RWPE1 (cell line): ENCODE measurements around the gene KDM7A.
"Not testable (repeated sequence)": the region's sequence is repeated elsewhere in the genome, so short reads cannot be mapped to it uniquely, and the experiment has no call there.

Experiments
- CTCF ChIA-PET: fragments of 350-600 bp; sonication (Branson Sonifier 250); formaldehyde crosslinking; extraction: SDS; loops from one replicate; lab custom pipeline; 2021; lab: Yijun Ruan, JAX
- POLR2A ChIA-PET: fragments of 400-600 bp; formaldehyde crosslinking; extraction: SDS; loops from one replicate; lab custom pipeline; 2020; ENCODE audit warnings: antibody characterized with exemption; ENCODE audit not compliant: low non-redundant PET; lab: Yijun Ruan, JAX
- DNase-seq: peaks from one replicate; pipeline ENCODE4 v3.0.0; 2012; ENCODE audit warnings: low spot score
- H3K27ac ChIP-seq: fragments of 450-650 bp; 2 replicates; pipeline ENCODE4 v1.5.1; 2017
- CTCF ChIP-seq: fragments of 450-650 bp; conservative IDR thresholded peaks from 2 replicates; pipeline ENCODE4 v1.5.1; 2017; ENCODE audit warnings: low read depth, mild to moderate bottlenecking

The KDM7A gene

GRCh38 chr7:140134039-140134438 is 42.7 kb downstream of the KDM7A start:
- DNase-seq: no peak
- no peak for TF ChIP-seq CTCF
- ChIA-PET CTCF (no interaction called here), POLR2A (no interaction called here)
- H3K27ac ChIP-seq: no peak overlapping the region

DNA sequence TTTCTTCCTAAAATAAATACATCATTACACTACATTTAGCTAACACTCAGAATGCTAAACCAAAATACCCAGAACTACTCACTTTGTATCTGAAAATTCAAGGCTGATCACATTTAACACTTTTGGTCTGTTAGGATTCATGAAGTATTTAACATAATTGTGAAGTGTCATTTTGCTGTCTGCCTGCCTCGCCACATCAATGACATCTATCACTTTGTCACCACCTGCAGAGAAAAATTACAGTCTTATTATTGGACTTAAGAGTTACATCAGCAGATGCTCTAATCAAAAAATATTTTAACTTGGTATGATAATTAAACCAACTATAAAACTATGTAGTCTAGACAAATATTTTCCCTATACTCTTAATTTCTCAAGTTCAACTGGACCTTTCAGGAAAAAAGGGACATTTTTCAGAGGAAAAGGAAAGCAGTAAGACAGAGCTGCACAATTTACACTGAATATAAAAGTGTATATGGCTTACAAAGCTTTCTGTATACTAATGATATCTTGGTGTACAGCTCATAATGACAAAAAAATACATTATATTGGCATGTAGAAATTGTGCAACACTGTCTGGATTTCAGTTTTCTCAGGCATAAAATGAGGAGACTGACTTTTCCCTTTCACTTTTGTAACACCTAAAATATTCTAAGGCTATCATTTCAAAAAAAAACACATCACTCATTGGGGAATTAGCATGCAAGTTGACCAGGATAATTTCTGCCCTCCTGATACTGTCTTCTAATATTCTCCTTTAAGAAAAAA is 49.2 kb downstream of the KDM7A start:
- POLR2A ChIA-PET: no interaction called here
- DNase-seq: no peak
- no peak overlapping the region for H3K27ac ChIP-seq
- no peak for TF ChIP-seq CTCF
- CTCF ChIA-PET: interaction anchor here (0.7 kb wide), 1 partner anchor 97 kb away, joined by 5 read pairs; no protein-coding TSS in a partner anchor

DNA sequence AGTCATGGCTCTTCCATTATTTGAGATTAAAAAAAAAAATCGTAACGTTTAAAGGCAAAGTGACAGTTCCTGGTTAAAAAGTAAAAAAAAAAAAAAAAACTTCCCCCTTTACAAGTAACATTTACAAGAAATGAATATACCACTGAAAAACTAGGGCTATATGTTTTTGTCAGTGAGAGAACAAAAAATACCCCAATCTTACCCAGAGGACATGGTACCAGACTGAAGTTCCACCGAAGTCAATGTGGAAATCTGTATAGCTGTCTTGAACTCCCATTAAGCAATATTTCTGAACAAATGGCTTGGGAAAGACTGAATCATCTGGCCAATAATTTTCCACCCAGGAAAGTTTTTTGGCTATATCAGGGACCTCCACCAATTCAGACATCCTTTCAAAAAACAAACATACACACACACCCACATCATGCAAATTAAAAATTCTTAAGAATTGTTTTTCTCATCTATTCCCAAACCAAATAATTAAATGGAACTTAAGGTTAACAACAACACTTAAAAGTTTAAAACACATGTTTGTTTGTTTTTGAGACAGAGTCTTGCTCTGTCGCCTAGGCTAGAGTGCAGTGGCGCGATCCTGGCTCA is 50.2 kb downstream of the KDM7A start:
- ChIA-PET CTCF (no interaction called here), POLR2A (no interaction called here)
- DNase-seq: no peak
- TF ChIP-seq CTCF: no peak
- no peak overlapping the region for H3K27ac ChIP-seq

DNA sequence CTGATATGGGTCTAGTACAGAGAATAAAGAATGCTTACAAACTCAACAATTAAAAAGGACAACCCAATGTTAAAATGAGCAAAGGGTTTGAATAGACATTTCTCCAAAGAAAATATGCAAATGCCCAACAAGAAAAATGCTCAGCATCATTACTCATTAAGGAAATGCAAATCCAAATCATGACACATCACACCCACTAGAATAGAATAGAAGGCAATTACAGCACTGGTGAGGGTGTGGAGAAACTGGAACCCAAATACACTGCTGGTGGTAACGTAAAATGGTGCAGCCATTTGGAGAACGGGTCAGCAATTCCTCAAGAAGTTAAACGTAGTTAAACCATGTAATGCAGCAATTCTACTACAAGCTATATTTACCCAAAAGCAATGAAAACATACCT is 53.8 kb downstream of the KDM7A start:
- DNase-seq: no peak
- no peak overlapping the region for H3K27ac ChIP-seq
- POLR2A ChIA-PET: no interaction called here
- CTCF ChIA-PET: no interaction called here
- no peak for TF ChIP-seq CTCF

DNA sequence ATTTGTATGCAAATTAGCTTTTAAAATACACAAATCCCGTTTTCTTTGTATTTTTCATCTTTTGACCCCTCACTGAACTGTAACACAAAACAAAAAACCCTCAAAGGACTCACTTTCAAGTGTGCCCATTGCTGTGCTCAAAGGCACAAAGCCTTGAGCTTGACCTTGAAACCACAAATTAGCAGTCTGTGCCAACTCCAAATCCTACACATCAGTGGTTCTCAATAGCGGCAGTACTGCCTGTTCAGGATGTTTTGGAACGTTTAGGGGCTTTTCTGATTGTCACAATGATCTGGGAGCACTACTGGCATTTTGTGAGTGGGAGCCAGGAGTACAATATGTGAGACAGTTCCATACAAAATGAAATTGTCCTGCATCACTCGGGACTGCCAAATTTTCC is 55.5 kb downstream of the KDM7A start:
- POLR2A ChIA-PET: no interaction called here
- no peak for TF ChIP-seq CTCF
- DNase-seq: no peak
- H3K27ac ChIP-seq: no peak overlapping the region
- CTCF ChIA-PET: no interaction called here

DNA sequence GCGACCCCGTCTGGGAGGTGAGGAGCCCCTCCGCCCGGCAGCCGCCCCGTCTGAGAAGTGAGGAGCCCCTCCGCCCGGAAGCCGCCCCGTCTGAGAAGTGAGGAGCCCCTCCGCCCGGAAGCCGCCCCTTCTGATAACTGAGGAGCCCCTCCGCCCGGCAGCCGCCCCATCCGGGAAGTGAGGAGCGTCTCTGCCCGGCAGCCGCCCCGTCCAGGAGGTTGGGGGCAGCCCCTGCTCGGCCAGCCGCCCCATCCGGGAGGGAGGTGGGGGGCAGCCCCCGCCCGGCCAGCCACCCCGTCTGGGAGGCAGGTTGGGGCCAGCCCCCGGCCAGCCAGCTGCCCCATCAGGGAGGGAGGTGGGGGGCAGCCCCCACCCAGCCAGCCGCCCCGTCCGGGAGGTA is 62.0 kb downstream of the KDM7A start:
- POLR2A ChIA-PET, H3K27ac ChIP-seq, DNase-seq, CTCF ChIA-PET: not testable (repeated sequence)

DNA sequence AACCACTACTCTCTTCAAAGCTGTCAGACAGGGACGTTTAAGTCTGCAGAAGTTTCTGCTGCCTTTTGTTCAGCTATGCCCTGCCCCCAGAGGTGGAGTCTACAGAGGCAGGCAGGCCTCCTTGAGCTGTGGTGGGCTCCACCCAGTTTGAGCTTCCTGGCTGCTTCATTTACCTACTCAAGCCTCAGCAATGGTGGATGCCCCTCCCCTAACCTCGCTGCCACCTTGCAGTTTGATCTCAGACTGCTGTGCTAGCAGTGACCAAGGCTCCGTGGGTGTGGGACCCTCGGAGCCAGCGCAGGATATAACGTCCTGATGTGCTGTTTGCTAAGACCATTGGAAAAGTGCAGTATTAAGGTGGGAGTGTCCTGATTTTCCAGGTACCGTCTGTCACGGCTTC is 68.0 kb downstream of the KDM7A start:
- DNase-seq, POLR2A ChIA-PET, CTCF ChIA-PET: not testable (repeated sequence)

More for the DNA sequence above, 68.0 kb downstream of the KDM7A start:
- H3K27ac ChIP-seq: not testable (repeated sequence)
